ENCODE measurements around the gene LATS2.

The LATS2 gene

GRCh38 chr13:21032656-21033055 is 28.7 kb downstream of the LATS2 start:
- Histone ChIP-seq H2BK120ac (ENCODE audit: insufficient read depth, low read length, poor library complexity) (no peak overlapping the region), H3K36me3 (ENCODE audit: control insufficient read depth in 1 of 2, insufficient read depth in 2 of 2, low read length in 2 of 2) (peaks cover 10 to 12% of the 10 kb centered on the region in 2 experiments), H3K4ac (ENCODE audit: low read depth, low read length) (peak overlapping the region; percentile 65), H3K79me2 (ENCODE audit: control insufficient read depth, insufficient read depth, low read length, poor library complexity) (peaks cover 21% of the 10 kb centered on the region), H3K4me3 (ENCODE audit: low read depth, low read length) (no peak overlapping the region), H2BK5ac (ENCODE audit: low read depth, low read length, poor library complexity) (no peak overlapping the region), H3K27me3 (ENCODE audit: insufficient read depth, low read length) (no peaks in the 10 kb centered on the region), H2AK5ac (ENCODE audit: low read length) (no peak overlapping the region), H3K79me1 (ENCODE audit: low read length) (no peaks in the 10 kb centered on the region), H3K9me3 (ENCODE audit: insufficient read depth, low read depth, low read length) (peaks cover 2% of the 10 kb centered on the region), H3K14ac (ENCODE audit: low read length) (no peak overlapping the region), H2BK12ac (ENCODE audit: low read length) (no peak overlapping the region), H4K8ac (ENCODE audit: low read depth, low read length) (no peak overlapping the region), H3K4me1 (ENCODE audit: control insufficient read depth in 1 of 2, insufficient read depth in 2 of 2, low read length in 2 of 2) (peaks cover 8 to 10% of the 10 kb centered on the region in 2 experiments), H2AFZ (ENCODE audit: insufficient read depth, low read length, poor library complexity) (peak overlapping the region; percentile 3), H3K18ac (ENCODE audit: low read length) (no peak overlapping the region), H3K23ac (ENCODE audit: low read length) (peak overlapping the region; percentile 70), H3K9ac (ENCODE audit: low read length) (no peak overlapping the region), H4K91ac (ENCODE audit: low read depth, low read length) (no peak overlapping the region), H3K4me2 (ENCODE audit: low read length) (no peak overlapping the region), H4K12ac (ENCODE audit: low read depth, low read length) (no peak overlapping the region), H3K27ac (ENCODE audit: low read depth, low read length) (no peak overlapping the region)
- WGBS (ENCODE audit: extremely low coverage, insufficient coverage, insufficient read length): no CpG with 5 or more reads among the region's 10 CpGs
- DNase-seq: no peak

- no peak overlapping the region for H3K9ac ChIP-seq (ENCODE audit: low read length)
- H3K18ac ChIP-seq (ENCODE audit: low read length): no peak overlapping the region
- no peak overlapping the region for H4K8ac ChIP-seq (ENCODE audit: low read depth, low read length)
- no peak overlapping the region for H2BK120ac ChIP-seq (ENCODE audit: insufficient read depth, low read length, poor library complexity)
- peak overlapping the region; percentile 80 for H3K4ac ChIP-seq (ENCODE audit: low read depth, low read length)
- no peak overlapping the region for H3K27ac ChIP-seq (ENCODE audit: low read depth, low read length)
- H4K91ac ChIP-seq (ENCODE audit: low read depth, low read length): no peak overlapping the region
- no peak overlapping the region for H2AFZ ChIP-seq (ENCODE audit: insufficient read depth, low read length, poor library complexity)
- H3K79me2 ChIP-seq (ENCODE audit: control insufficient read depth, insufficient read depth, low read length, poor library complexity): peaks cover 15% of the 10 kb centered on the region
- H3K9me3 ChIP-seq (ENCODE audit: insufficient read depth, low read depth, low read length): peaks cover 2% of the 10 kb centered on the region
- H3K27me3 ChIP-seq (ENCODE audit: insufficient read depth, low read length): no peaks in the 10 kb centered on the region
- H2AK5ac ChIP-seq (ENCODE audit: low read length): no peak overlapping the region
- H3K4me2 ChIP-seq (ENCODE audit: low read length): no peak overlapping the region
- no peak overlapping the region for H3K14ac ChIP-seq (ENCODE audit: low read length)
- H3K36me3 ChIP-seq (ENCODE audit: control insufficient read depth in 1 of 2, insufficient read depth in 2 of 2, low read length in 2 of 2): peaks cover 7 to 10% of the 10 kb centered on the region in 2 experiments
- no CpG with 5 or more reads among the region's 8 CpGs for WGBS (ENCODE audit: extremely low coverage, insufficient coverage, insufficient read length)
- H2BK12ac ChIP-seq (ENCODE audit: low read length): no peak overlapping the region
- no peak overlapping the region for H3K4me3 ChIP-seq (ENCODE audit: low read depth, low read length)
- H4K12ac ChIP-seq (ENCODE audit: low read depth, low read length): no peak overlapping the region
- no peak for DNase-seq
- H3K23ac ChIP-seq (ENCODE audit: low read length): no peak overlapping the region
- H3K4me1 ChIP-seq (ENCODE audit: control insufficient read depth in 1 of 2, insufficient read depth in 2 of 2, low read length in 2 of 2): peaks cover 8 to 10% of the 10 kb centered on the region in 2 experiments
- no peak overlapping the region for H2BK5ac ChIP-seq (ENCODE audit: low read depth, low read length, poor library complexity)
- no peaks in the 10 kb centered on the region for H3K79me1 ChIP-seq (ENCODE audit: low read length)
These were observed 29.7 kb downstream of the LATS2 start for GRCh38 chr13:21031594-21032275.

- no peak for DNase-seq
- Histone ChIP-seq H3K4me3 (ENCODE audit: low read depth, low read length) (no peak overlapping the region), H3K79me2 (ENCODE audit: control insufficient read depth, insufficient read depth, low read length, poor library complexity) (peaks cover 15% of the 10 kb centered on the region), H3K9me3 (ENCODE audit: insufficient read depth, low read depth, low read length) (no peaks in the 10 kb centered on the region), H3K27ac (ENCODE audit: low read depth, low read length) (no peak overlapping the region), H2BK12ac (ENCODE audit: low read length) (no peak overlapping the region), H2AFZ (ENCODE audit: insufficient read depth, low read length, poor library complexity) (no peak overlapping the region), H3K18ac (ENCODE audit: low read length) (no peak overlapping the region), H3K27me3 (ENCODE audit: insufficient read depth, low read length) (no peaks in the 10 kb centered on the region), H3K79me1 (ENCODE audit: low read length) (no peaks in the 10 kb centered on the region), H2AK5ac (ENCODE audit: low read length) (no peak overlapping the region), H3K4me2 (ENCODE audit: low read length) (no peak overlapping the region), H3K23ac (ENCODE audit: low read length) (no peak overlapping the region), H2BK120ac (ENCODE audit: insufficient read depth, low read length, poor library complexity) (no peak overlapping the region), H3K4me1 (ENCODE audit: control insufficient read depth in 1 of 2, insufficient read depth in 2 of 2, low read length in 2 of 2) (no peaks in the 10 kb centered on the region), H3K36me3 (ENCODE audit: control insufficient read depth in 1 of 2, insufficient read depth in 2 of 2, low read length in 2 of 2) (peaks cover 14% of the 10 kb centered on the region in 2 experiments), H2BK5ac (ENCODE audit: low read depth, low read length, poor library complexity) (no peak overlapping the region), H4K8ac (ENCODE audit: low read depth, low read length) (no peak overlapping the region), H4K12ac (ENCODE audit: low read depth, low read length) (no peak overlapping the region), H4K91ac (ENCODE audit: low read depth, low read length) (no peak overlapping the region), H3K9ac (ENCODE audit: low read length) (no peak overlapping the region), H3K4ac (ENCODE audit: low read depth, low read length) (peak overlapping the region; percentile 90), H3K14ac (ENCODE audit: low read length) (no peak overlapping the region)
- WGBS (ENCODE audit: extremely low coverage, insufficient coverage, insufficient read length): no CpG with 5 or more reads among the region's 6 CpGs
These were observed 35.8 kb downstream of the LATS2 start for GRCh38 chr13:21025539-21025938.

- no CpG with 5 or more reads among the region's 11 CpGs for WGBS (ENCODE audit: extremely low coverage, insufficient coverage, insufficient read length)
- Histone ChIP-seq H3K14ac (ENCODE audit: low read length) (no peak overlapping the region), H3K27me3 (ENCODE audit: insufficient read depth, low read length) (no peaks in the 10 kb centered on the region), H3K23ac (ENCODE audit: low read length) (peak overlapping the region; percentile 31), H3K4me2 (ENCODE audit: low read length) (no peak overlapping the region), H2BK120ac (ENCODE audit: insufficient read depth, low read length, poor library complexity) (no peak overlapping the region), H3K4me3 (ENCODE audit: low read depth, low read length) (no peak overlapping the region), H3K18ac (ENCODE audit: low read length) (peak overlapping the region; percentile 2), H4K91ac (ENCODE audit: low read depth, low read length) (no peak overlapping the region), H2AFZ (ENCODE audit: insufficient read depth, low read length, poor library complexity) (no peak overlapping the region), H3K79me1 (ENCODE audit: low read length) (no peaks in the 10 kb centered on the region), H3K4ac (ENCODE audit: low read depth, low read length) (peak overlapping the region; percentile 58), H3K27ac (ENCODE audit: low read depth, low read length) (no peak overlapping the region), H4K12ac (ENCODE audit: low read depth, low read length) (no peak overlapping the region), H2AK5ac (ENCODE audit: low read length) (no peak overlapping the region), H2BK12ac (ENCODE audit: low read length) (no peak overlapping the region), H3K9me3 (ENCODE audit: insufficient read depth, low read depth, low read length) (no peaks in the 10 kb centered on the region), H2BK5ac (ENCODE audit: low read depth, low read length, poor library complexity) (no peak overlapping the region), H3K4me1 (ENCODE audit: control insufficient read depth in 1 of 2, insufficient read depth in 2 of 2, low read length in 2 of 2) (peaks cover 0 to 4% of the 10 kb centered on the region in 2 experiments), H3K36me3 (ENCODE audit: control insufficient read depth in 1 of 2, insufficient read depth in 2 of 2, low read length in 2 of 2) (peaks cover 10 to 13% of the 10 kb centered on the region in 2 experiments), H3K79me2 (ENCODE audit: control insufficient read depth, insufficient read depth, low read length, poor library complexity) (peaks cover 16% of the 10 kb centered on the region), H3K9ac (ENCODE audit: low read length) (no peak overlapping the region), H4K8ac (ENCODE audit: low read depth, low read length) (no peak overlapping the region)
- DNase-seq: no peak
These were observed 39.1 kb downstream of the LATS2 start for GRCh38 chr13:21022056-21022979.

Measured in trophoblast cell (in vitro differentiated cells and primary cell).